SK-N-SH (cell line): ENCODE measurements around the gene ADCY4. TPM values are rescaled to one million over a fixed set of nuclear protein-coding genes. Genes with fewer than 3 reads are reported as not detected.
A peak's percentile ranks its signal among the peaks of the same experiment; 100 is the strongest.

Experiments used
- CTCF ChIA-PET: fragments of 300-600, 350-600 bp; formaldehyde crosslinking; extraction: SDS; loops from one replicate; lab custom pipeline; 2021; lab: Yijun Ruan, JAX
- POLR2A ChIA-PET: fragments of 350-600 bp; sonication (Branson Sonifier 250); formaldehyde crosslinking; extraction: SDS; loops from one replicate; lab custom pipeline; 2020; ENCODE audit warnings: antibody characterized with exemption, inconsistent platforms; lab: Yijun Ruan, JAX
- DNase-seq: peaks from one replicate; pipeline ENCODE4 v3.0.0; 2012
- H2AFZ ChIP-seq: fragments of 200-600 bp; sonication (generic); 2 replicates; pipeline ENCODE4 v1.8.1; 2016; ENCODE audit warnings: antibody characterized with exemption, mild to moderate bottlenecking, low read depth
- H3F3A ChIP-seq: fragments of 200-600 bp; sonication (generic); replicated peaks from 2 replicates; pipeline ENCODE3; 2016; ENCODE audit warnings: antibody characterized with exemption, mild to moderate bottlenecking; ENCODE audit not compliant: insufficient read depth
- H3K27ac ChIP-seq, 2 experiments: fragments of 200-500 bp in 1 of 2; fragments of 200-600 bp in 1 of 2; sonication (Bioruptor generic) in 1 of 2; sonication (generic), shearing (Covaris generic) in 1 of 2; 2 replicates each; pipeline versions ENCODE4 v1.5.1 to v1.6.1; 2014 to 2016; ENCODE audit warnings: low read depth in 2 of 2, inconsistent platforms in 1 of 2, low read length in 1 of 2, mild to moderate bottlenecking in 1 of 2, mixed read lengths in 1 of 2
- H3K27me3 ChIP-seq: fragments of 200-600 bp; sonication (generic), shearing (Covaris generic); 2 replicates; pipeline ENCODE4 v1.6.1; 2016; ENCODE audit warnings: mixed run types; ENCODE audit not compliant: insufficient read depth
- H3K36me3 ChIP-seq, 2 experiments: fragments of 200-500 bp in 1 of 2; fragments of 200-600 bp in 1 of 2; sonication (Bioruptor generic) in 1 of 2; sonication (generic) in 1 of 2; replicated peaks in 1 of 2; 2 replicates each; pipeline versions ENCODE3 to v1.5.1; 2014 to 2016; ENCODE audit warnings: low read length in 1 of 2, mild to moderate bottlenecking in 1 of 2; ENCODE audit not compliant: insufficient read depth in 2 of 2, control insufficient read depth in 1 of 2
- H3K4me1 ChIP-seq, 2 experiments: fragments of 200-500 bp in 1 of 2; fragments of 200-600 bp in 1 of 2; sonication (Bioruptor generic) in 1 of 2; sonication (generic), shearing (Covaris generic) in 1 of 2; 2 replicates each; pipeline versions ENCODE4 v1.5.1 to v1.6.1; 2014 to 2016; ENCODE audit warnings: low read depth in 1 of 2, low read length in 1 of 2, mixed run types in 1 of 2; ENCODE audit not compliant: insufficient read depth in 2 of 2, control insufficient read depth in 1 of 2
- H3K4me2 ChIP-seq: fragments of 200-600 bp; sonication (generic), shearing (Covaris generic); 2 replicates; pipeline ENCODE4 v1.6.1; 2017; ENCODE audit warnings: mixed run types
- H3K4me3 ChIP-seq, 2 experiments: fragments of 200-500 bp in 1 of 2; fragments of 200-600 bp in 1 of 2; sonication (Bioruptor generic) in 1 of 2; sonication (generic), shearing (Covaris generic) in 1 of 2; 2 replicates each; pipeline versions ENCODE4 v1.5.1 to v1.8.1; 2014 to 2016; ENCODE audit warnings: low read depth in 2 of 2, inconsistent platforms in 1 of 2, low read length in 1 of 2, mild to moderate bottlenecking in 1 of 2, mixed read lengths in 1 of 2, moderate library complexity in 1 of 2
- H3K79me2 ChIP-seq: fragments of 200-600 bp; sonication (generic); 2 replicates; pipeline ENCODE4 v1.8.1; 2017; ENCODE audit warnings: mild to moderate bottlenecking; ENCODE audit not compliant: insufficient read depth
- H3K9ac ChIP-seq: fragments of 200-600 bp; sonication (generic); 2 replicates; pipeline ENCODE4 v1.6.1; 2017; ENCODE audit warnings: mixed run types
- H3K9me2 ChIP-seq: fragments of 200-600 bp; sonication (generic); 2 replicates; pipeline ENCODE4 v1.6.1; 2017; ENCODE audit warnings: mixed run types
- H3K9me3 ChIP-seq: fragments of 200-600 bp; sonication (generic); 2 replicates; pipeline ENCODE4 v1.6.1; 2017; ENCODE audit warnings: mixed run types, mild to moderate bottlenecking, moderate library complexity
- H4K20me1 ChIP-seq: fragments of 200-600 bp; sonication (generic); 2 replicates; pipeline ENCODE4 v1.6.1; 2017; ENCODE audit warnings: mild to moderate bottlenecking, mixed run types; ENCODE audit not compliant: insufficient read depth
- CTCF ChIP-seq: fragments of 200-600 bp; sonication (generic); IDR thresholded peaks from 2 replicates; pipeline ENCODE4 v1.6.1; 2017; ENCODE audit warnings: antibody characterized with exemption, mild to moderate bottlenecking, moderate library complexity
- ELF1 ChIP-seq: IDR thresholded peaks from 2 replicates; pipeline ENCODE4 v1.4.0; 2012
- EP300 ChIP-seq, 2 experiments: IDR thresholded peaks; 2 replicates each; pipeline versions ENCODE4 v1.4.0 to v1.6.1; 2012; ENCODE audit warnings: borderline replicate concordance in 1 of 2, low read depth in 1 of 2, low read length in 1 of 2
- FOSL2 ChIP-seq: IDR thresholded peaks from 2 replicates; pipeline ENCODE4 v1.4.0; 2012; ENCODE audit warnings: low read depth, mild to moderate bottlenecking, moderate library complexity, borderline replicate concordance
- FOXJ3 ChIP-seq: sonication (generic); formaldehyde crosslinking; IDR thresholded peaks from 2 replicates; pipeline ENCODE4 v1.5.1; 2020; ENCODE audit warnings: mild to moderate bottlenecking, missing genetic modification reagents
- FOXM1 ChIP-seq: IDR thresholded peaks from 2 replicates; pipeline ENCODE4 v1.4.0; 2012; ENCODE audit warnings: low read depth, mild to moderate bottlenecking
- GABPA ChIP-seq: IDR thresholded peaks from 2 replicates; pipeline ENCODE4 v1.4.0; 2012; ENCODE audit warnings: low read depth, mild to moderate bottlenecking
- GATA2 ChIP-seq: sonication (generic); formaldehyde crosslinking; IDR thresholded peaks from 2 replicates; pipeline ENCODE4 v1.5.0; 2020; ENCODE audit warnings: mild to moderate bottlenecking, missing genetic modification reagents
- JUND ChIP-seq: IDR thresholded peaks from 2 replicates; pipeline ENCODE4 v1.4.0; 2012
- MAX ChIP-seq: IDR thresholded peaks from 2 replicates; pipeline ENCODE4 v1.4.0; 2012; ENCODE audit warnings: low read depth
- MEF2A ChIP-seq: IDR thresholded peaks from 2 replicates; pipeline ENCODE4 v1.4.0; 2012; ENCODE audit warnings: low read depth, borderline replicate concordance
- NFIC ChIP-seq: IDR thresholded peaks from 2 replicates; pipeline ENCODE4 v1.4.0; 2012; ENCODE audit warnings: borderline replicate concordance
- POLR2AphosphoS5 ChIP-seq: IDR thresholded peaks from 2 replicates; pipeline ENCODE4 v1.6.1; 2012; ENCODE audit warnings: low read depth, low read length
- RXRA ChIP-seq: IDR thresholded peaks from 2 replicates; pipeline ENCODE4 v1.4.0; 2012; ENCODE audit warnings: low read depth, mild to moderate bottlenecking, borderline replicate concordance
- SMC3 ChIP-seq: IDR thresholded peaks from 2 replicates; pipeline ENCODE4 v1.6.1; 2012; ENCODE audit warnings: low read depth, low read length, improper control_type of control experiment
- TAF1 ChIP-seq: IDR thresholded peaks from 2 replicates; pipeline ENCODE4 v1.6.1; 2012; ENCODE audit warnings: low read depth, mild to moderate bottlenecking, low read length, moderate library complexity, borderline replicate concordance
- TCF12 ChIP-seq: IDR thresholded peaks from 2 replicates; pipeline ENCODE4 v1.4.0; 2012
- TEAD4 ChIP-seq: IDR thresholded peaks from 2 replicates; pipeline ENCODE4 v1.4.0; 2012; ENCODE audit warnings: mild to moderate bottlenecking, borderline replicate concordance; ENCODE audit not compliant: insufficient read depth
- USF1 ChIP-seq: IDR thresholded peaks from 2 replicates; pipeline ENCODE4 v1.4.0; 2012; ENCODE audit warnings: low read depth, borderline replicate concordance
- USF2 ChIP-seq: fragments of 150-350 bp; IDR thresholded peaks from 2 replicates; pipeline ENCODE4 v1.6.1; 2017; ENCODE audit warnings: antibody characterized with exemption, low read length, low read depth, borderline replicate concordance
- YY1 ChIP-seq: IDR thresholded peaks from 2 replicates; pipeline ENCODE4 v1.4.0; 2012; ENCODE audit warnings: low read depth, mild to moderate bottlenecking
- WGBS: methylation state at CpG from one replicate; pipeline ENCODE4 v1.1.6; 2017; ENCODE audit warnings: low lambda C conversion rate; 5-methylcytosine and 5-hydroxymethylcytosine counted together
- polyA plus RNA-seq, 3 experiments: library from polyadenylated mRNA; depleted of rRNA; stranded (reverse); fragments of >200 nt; gene quantifications; 2 replicates each; pipeline ENCODE4 v1.2.3, GENCODE V29; 2012

The ADCY4 gene
- polyA plus RNA-seq, 1 of the 3 experiments (the other 2 are of a cell fraction): 0.08 TPM

GRCh38 chr14:24270537-24271133 is 64.2 kb downstream of the ADCY4 start:
- TF ChIP-seq FOXJ3 (CRISPR knock-in tag): no peak
- Histone ChIP-seq H4K20me1 (no peaks in the 10 kb centered on the region), H3K9me2 (no peaks in the 10 kb centered on the region), H3K4me2 (peak overlapping the region; percentile 88), H3K9me3 (no peaks in the 10 kb centered on the region), H3K27ac (peak overlapping the region; percentile 87 to 95), H3K4me1 (peaks cover 6 to 10% of the 10 kb centered on the region in 2 experiments; a peak in 2 of 4 replicates), H2AFZ (peak overlapping the region; percentile 96; the same call in 1 of the 2 replicates), H3K9ac (peak overlapping the region; percentile 97), H3K4me3 (peak overlapping the region; percentile 82 to 83), H3K27me3 (no peaks in the 10 kb centered on the region), H3K36me3 (peaks cover 0 to 28% of the 10 kb centered on the region in 2 experiments), H3F3A (no peaks in the 10 kb centered on the region), H3K79me2 (no peaks in the 10 kb centered on the region; the same call in 1 of the 2 replicates)
- ChIA-PET POLR2A (interaction anchor here (0.7 to 1.7 kb wide), 11 partner anchors 9 to 157 kb away, joined by 3 to 23 read pairs (median 5); partner anchors contain the start of genes DHRS1, MDP1, NOP9 and TINF2), CTCF (interaction anchor here (0.9 to 4.9 kb wide), 14 partner anchors 9 to 63 kb away, joined by 3 to 37 read pairs (median 4); partner anchors contain the start of genes CIDEB and TINF2)
- WGBS: 20% methylated on average over 11 of the region's 13 CpGs
- no peak for DNase-seq

GRCh38 chr14:24269910-24270536 is 64.8 kb downstream of the ADCY4 start:
- TF ChIP-seq EP300 (IDR thresholded peaks at IDR 0.05; ENCODE audit: borderline replicate concordance in 1 of 2, low read depth in 1 of 2, low read length in 1 of 2): no peak
- TF ChIP-seq MAX: no peak
- TF ChIP-seq SMC3: no peak
- TF ChIP-seq USF2: no peak
- TF ChIP-seq RXRA: no peak
- TF ChIP-seq JUND: no peak
- TF ChIP-seq TEAD4: no peak
- TF ChIP-seq CTCF: no peak
- no peak for TF ChIP-seq POLR2AphosphoS5
- no peak for TF ChIP-seq FOXM1
- TF ChIP-seq TCF12: no peak
- no peak for TF ChIP-seq TAF1
- TF ChIP-seq GABPA: no peak
- TF ChIP-seq GATA2 (CRISPR knock-in tag): no peak
- no peak for TF ChIP-seq NFIC
- no peak for TF ChIP-seq MEF2A
- TF ChIP-seq YY1: no peak
- no peak for TF ChIP-seq FOSL2
- TF ChIP-seq ELF1: no peak
- TF ChIP-seq USF1: no peak
- no peaks in the 10 kb centered on the region for H3F3A ChIP-seq
- H4K20me1 ChIP-seq: no peaks in the 10 kb centered on the region
- DNase-seq: no peak
- H3K9ac ChIP-seq: no peak overlapping the region
- no peak overlapping the region for H2AFZ ChIP-seq
- ChIA-PET POLR2A (interaction anchor here (1.1 to 1.7 kb wide), 3 partner anchors 8 to 156 kb away, joined by 5 to 23 read pairs (median 6); partner anchors contain the start of gene TINF2), CTCF (interaction anchor here (0.9 to 4.9 kb wide), 9 partner anchors 10 to 162 kb away, joined by 3 to 37 read pairs (median 6); partner anchors contain the start of genes CIDEB and TINF2)
- no peak overlapping the region for H3K4me3 ChIP-seq
- no peaks in the 10 kb centered on the region; the same call in 1 of the 2 replicates for H3K79me2 ChIP-seq
- no peak overlapping the region for H3K4me2 ChIP-seq
- H3K4me1 ChIP-seq: peaks cover 6 to 10% of the 10 kb centered on the region in 2 experiments; a peak in 2 of 4 replicates
- 97% methylated on average over 7 of the region's 14 CpGs for WGBS
- H3K27me3 ChIP-seq: no peaks in the 10 kb centered on the region
- no peak overlapping the region for H3K27ac ChIP-seq
- no peaks in the 10 kb centered on the region for H3K9me2 ChIP-seq
- H3K9me3 ChIP-seq: no peaks in the 10 kb centered on the region
- peaks cover 0 to 31% of the 10 kb centered on the region in 2 experiments for H3K36me3 ChIP-seq
